Endothelial cell of umbilical vein (primary cell): ENCODE measurements around the gene M1AP. TPM values are rescaled to one million over a fixed set of nuclear protein-coding genes. Genes with fewer than 3 reads are reported as not detected.

Source experiments
- BruUV-seq: library from RNA; stranded (reverse); fragments of 400-500 nt; replicated peaks from 2 replicates; lab custom pipeline; 2021; lab: Mats Ljungman, UMichigan
- CTCF ChIA-PET: fragments of 300-600, 350-600 bp; sonication (Branson Sonifier 250); formaldehyde crosslinking; loops from one replicate; lab custom pipeline; 2021; ENCODE audit warnings: antibody characterized with exemption, inconsistent platforms; lab: Charles Lee
- POLR2A ChIA-PET: fragments of 300-600, 350-600 bp; sonication (Branson Sonifier 250); formaldehyde crosslinking; loops from one replicate; lab custom pipeline; 2021; ENCODE audit warnings: antibody characterized with exemption, inconsistent platforms; lab: Charles Lee
- DNase-seq: peaks from one replicate; pipeline ENCODE4 v3.0.0-alpha.2; 2011; ENCODE audit warnings: low read depth, low spot score
- FAIRE-seq: peaks from 2 replicates; lab custom pipeline; 2011; peaks lifted over from hg19 to GRCh38; lab: Jason Lieb, UNC
- H2AFZ ChIP-seq: 2 replicates; pipeline ENCODE4 v1.6.0; 2012; ENCODE audit warnings: low read depth, low read length, control low read depth, inconsistent platforms
- H3K27ac ChIP-seq: 2 replicates; pipeline ENCODE4 v1.5.1; 2011; ENCODE audit warnings: low read depth, mild to moderate bottlenecking, control low read depth, low read length, moderate library complexity; ENCODE audit not compliant: insufficient read depth
- H3K27me3 ChIP-seq, 2 experiments: 2 replicates each; pipeline versions ENCODE4 v1.6.0 to v1.6.1; 2011; ENCODE audit warnings: low read length in 2 of 2, mixed read lengths in 1 of 2; ENCODE audit not compliant: control insufficient read depth in 2 of 2, insufficient read depth in 2 of 2
- H3K36me3 ChIP-seq, 2 experiments: 2 replicates in 1 of 2; 3 replicates in 1 of 2; pipeline ENCODE4 v1.5.1; 2011; ENCODE audit warnings: low read length in 2 of 2, mild to moderate bottlenecking in 1 of 2, moderate library complexity in 1 of 2; ENCODE audit not compliant: control insufficient read depth in 2 of 2, insufficient read depth in 2 of 2; ENCODE audit errors: extremely low read depth in 1 of 2
- H3K4me1 ChIP-seq: 3 replicates; pipeline ENCODE4 v1.5.1; 2011; ENCODE audit warnings: mild to moderate bottlenecking, low read length; ENCODE audit not compliant: control insufficient read depth, insufficient read depth; ENCODE audit errors: extremely low read depth
- H3K4me2 ChIP-seq: 2 replicates; pipeline ENCODE4 v1.6.1; 2011; ENCODE audit warnings: low read length, control low read depth, mixed read lengths; ENCODE audit not compliant: insufficient read depth
- H3K4me3 ChIP-seq, 3 experiments: fragments of 200-600 bp in 1 of 3; sonication (generic), shearing (Covaris generic) in 1 of 3; replicated peaks in 1 of 3; 2 replicates each; pipeline ENCODE4 v1.5.1; 2011 to 2016; ENCODE audit warnings: control low read depth in 3 of 3, low read length in 3 of 3, mild to moderate bottlenecking in 2 of 3, inconsistent platforms in 1 of 3, low read depth in 1 of 3, moderate library complexity in 1 of 3; ENCODE audit not compliant: insufficient read depth in 1 of 3
- H3K79me2 ChIP-seq: 2 replicates; pipeline ENCODE4 v1.6.0; 2012; ENCODE audit warnings: low read length, inconsistent platforms; ENCODE audit not compliant: control insufficient read depth, insufficient read depth
- H3K9ac ChIP-seq: replicated peaks from 2 replicates; pipeline ENCODE3; 2011; ENCODE audit warnings: low read length, control low read depth; ENCODE audit not compliant: insufficient read depth; ENCODE audit errors: extremely low read depth
- H3K9me1 ChIP-seq: replicated peaks from 3 replicates; pipeline ENCODE4 v1.6.0; 2011; ENCODE audit warnings: mild to moderate bottlenecking, low read length; ENCODE audit not compliant: control insufficient read depth, insufficient read depth; ENCODE audit errors: extremely low read depth
- H3K9me3 ChIP-seq: replicated peaks from 2 replicates; pipeline ENCODE4 v1.5.1; 2012; ENCODE audit warnings: low read length, inconsistent platforms; ENCODE audit not compliant: control insufficient read depth, insufficient read depth
- H4K20me1 ChIP-seq: replicated peaks from 2 replicates; pipeline ENCODE3; 2011; ENCODE audit warnings: mild to moderate bottlenecking, low read length; ENCODE audit not compliant: control insufficient read depth, insufficient read depth; ENCODE audit errors: extremely low read depth
- EZH2 ChIP-seq: IDR thresholded peaks from 2 replicates; pipeline ENCODE4 v1.6.1; 2012; ENCODE audit warnings: borderline replicate concordance, low read depth, mild to moderate bottlenecking, moderate library complexity, low read length, inconsistent platforms; ENCODE audit not compliant: severe bottlenecking
- FOS ChIP-seq: IDR thresholded peaks from 2 replicates; pipeline ENCODE4 v1.6.1; 2011; ENCODE audit warnings: mild to moderate bottlenecking, low read length, moderate library complexity, borderline replicate concordance; ENCODE audit not compliant: insufficient read depth
- GATA2 ChIP-seq: IDR thresholded peaks from 2 replicates; pipeline ENCODE4 v1.7.0; 2011; ENCODE audit warnings: low read depth, mild to moderate bottlenecking, moderate library complexity, mixed read lengths, low read length; ENCODE audit not compliant: insufficient read length, insufficient read depth
- JUN ChIP-seq: IDR thresholded peaks from 2 replicates; pipeline ENCODE4 v1.6.1; 2011; ENCODE audit warnings: borderline replicate concordance, low read depth; ENCODE audit not compliant: insufficient read length, insufficient read depth
- MYC ChIP-seq: IDR thresholded peaks from one replicate; pipeline ENCODE4 v1.6.1; 2011; ENCODE audit warnings: mild to moderate bottlenecking, low read depth, low read length
- POLR2A ChIP-seq: IDR thresholded peaks from 2 replicates; pipeline ENCODE4 v1.6.1; 2012; ENCODE audit warnings: low read depth, mild to moderate bottlenecking, control low read depth, low read length
- POLR2AphosphoS5 ChIP-seq: IDR thresholded peaks from 2 replicates; pipeline ENCODE4 v1.6.1; 2012; ENCODE audit warnings: low read depth, mild to moderate bottlenecking, control low read depth, low read length, moderate library complexity; ENCODE audit not compliant: insufficient read depth
- dilution Hi-C: fragments of 300-500 bp; cut with MboI; formaldehyde crosslinking; loops from one replicate; pipeline ENCODE4 v1.15.0; 2019; ENCODE audit warnings: low sequenced_read_pairs; ENCODE audit not compliant: extremely low pct_ligation_motif_present
- intact Hi-C: fragments of 100-400 bp; cut with micrococcal nuclease; formaldehyde crosslinking; loops from one replicate; pipeline ENCODE4 v1.10.0; 2022
- polyA plus RNA-seq, 4 experiments: library from polyadenylated mRNA; depleted of rRNA in 3 of 4; stranded (reverse) in 3 of 4; unstranded in 1 of 4; fragments of >200 nt; gene quantifications; 2 replicates each; pipeline versions ENCODE4 v1.2.1 to v1.2.3, GENCODE V29; 2011 to 2012; ENCODE audit warnings: missing spikeins in 1 of 4
- total RNA-seq: library from RNA; stranded (reverse); gene quantifications from 2 replicates; pipeline ENCODE4 v1.2.3, GENCODE V29; 2021
- TF ChIP-seq, protein P1 (sequence below): IDR thresholded peaks from 2 replicates; pipeline ENCODE4 v1.6.1; 2011; ENCODE audit not compliant: insufficient read depth, insufficient read length
- TF ChIP-seq, protein P2 (sequence below), 2 donors: IDR thresholded peaks; 1 replicate in 1 of 2; 2 replicates in 1 of 2; pipeline ENCODE4 v1.5.1; 2011; ENCODE audit warnings: low read length in 2 of 2, mild to moderate bottlenecking in 2 of 2, moderate library complexity in 2 of 2, control low read depth in 1 of 2, inconsistent platforms in 1 of 2, low read depth in 1 of 2; ENCODE audit not compliant: insufficient read depth in 1 of 2; ENCODE audit errors: extremely low read depth in 1 of 2

The M1AP gene
- total and polyA plus RNA-seq, 2 donors (not counting 3 experiments of a cell fraction or from before 2014, with no cell fraction given): 0.04 TPM; not detected in 1

DNA sequence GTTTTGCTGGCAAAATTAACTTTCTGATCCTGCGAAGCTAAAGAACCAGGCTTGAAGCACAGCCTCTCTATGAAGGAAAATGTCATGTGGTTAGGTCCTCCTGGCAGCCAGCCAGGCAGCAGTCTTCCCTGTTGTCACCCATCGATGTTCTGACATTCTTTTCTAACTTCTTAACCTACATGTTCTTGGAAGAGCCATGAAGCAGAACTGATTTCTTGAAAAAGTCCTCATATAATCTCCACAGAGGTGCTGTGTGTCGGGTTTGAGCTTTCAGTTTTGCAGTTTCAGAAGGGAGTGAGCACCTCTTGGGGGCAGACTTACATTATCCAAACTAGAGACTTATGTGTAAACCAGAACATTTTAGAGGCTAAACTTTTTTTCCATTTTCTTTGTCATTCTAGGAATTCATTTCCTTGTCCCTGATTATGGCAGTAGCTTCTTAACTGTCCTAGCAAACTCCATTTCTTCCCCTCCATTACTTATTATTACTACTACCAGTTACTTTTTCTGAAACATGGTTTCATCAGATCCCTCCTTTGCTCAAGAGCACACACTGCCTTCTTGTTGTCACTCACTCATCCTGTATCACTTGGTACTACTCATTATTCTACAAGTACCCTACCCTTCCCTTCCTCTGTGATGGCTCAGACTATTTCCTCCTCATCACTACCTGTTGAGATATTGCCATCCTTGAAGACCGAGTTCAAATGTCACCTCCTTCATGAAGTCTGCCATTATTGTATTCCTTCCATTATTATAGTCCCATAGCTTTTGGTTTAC lies 62.5 kb downstream of the M1AP start:
- H4K20me1 ChIP-seq: no peaks in the 10 kb centered on the region
- H3K79me2 ChIP-seq: no peaks in the 10 kb centered on the region
- TF ChIP-seq MYC (no peak), FOS (no peak), GATA2 (no peak), POLR2AphosphoS5 (no peak), EZH2 (no peak), JUN (no peak), POLR2A (no peak)
- TF ChIP-seq, protein P1, sequence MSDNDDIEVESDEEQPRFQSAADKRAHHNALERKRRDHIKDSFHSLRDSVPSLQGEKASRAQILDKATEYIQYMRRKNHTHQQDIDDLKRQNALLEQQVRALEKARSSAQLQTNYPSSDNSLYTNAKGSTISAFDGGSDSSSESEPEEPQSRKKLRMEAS: no peak
- TF ChIP-seq, protein P2, sequence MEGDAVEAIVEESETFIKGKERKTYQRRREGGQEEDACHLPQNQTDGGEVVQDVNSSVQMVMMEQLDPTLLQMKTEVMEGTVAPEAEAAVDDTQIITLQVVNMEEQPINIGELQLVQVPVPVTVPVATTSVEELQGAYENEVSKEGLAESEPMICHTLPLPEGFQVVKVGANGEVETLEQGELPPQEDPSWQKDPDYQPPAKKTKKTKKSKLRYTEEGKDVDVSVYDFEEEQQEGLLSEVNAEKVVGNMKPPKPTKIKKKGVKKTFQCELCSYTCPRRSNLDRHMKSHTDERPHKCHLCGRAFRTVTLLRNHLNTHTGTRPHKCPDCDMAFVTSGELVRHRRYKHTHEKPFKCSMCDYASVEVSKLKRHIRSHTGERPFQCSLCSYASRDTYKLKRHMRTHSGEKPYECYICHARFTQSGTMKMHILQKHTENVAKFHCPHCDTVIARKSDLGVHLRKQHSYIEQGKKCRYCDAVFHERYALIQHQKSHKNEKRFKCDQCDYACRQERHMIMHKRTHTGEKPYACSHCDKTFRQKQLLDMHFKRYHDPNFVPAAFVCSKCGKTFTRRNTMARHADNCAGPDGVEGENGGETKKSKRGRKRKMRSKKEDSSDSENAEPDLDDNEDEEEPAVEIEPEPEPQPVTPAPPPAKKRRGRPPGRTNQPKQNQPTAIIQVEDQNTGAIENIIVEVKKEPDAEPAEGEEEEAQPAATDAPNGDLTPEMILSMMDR (IDR thresholded peaks at IDR 0.05; ENCODE audit: extremely low read depth in 1 of 2, insufficient read depth in 1 of 2, low read depth in 1 of 2, low read length in 2 of 2): no peak
- FAIRE-seq (no peak), DNase-seq (no peak)
- H3K9ac ChIP-seq: no peak overlapping the region
- no peaks in the 10 kb centered on the region for H3K36me3 ChIP-seq
- no peaks in the 10 kb centered on the region for H3K9me3 ChIP-seq
- intact Hi-C loops (loop anchor here (2.0 to 5.0 kb wide), 2 partner anchors 248 to 335 kb away; no protein-coding TSS in a partner anchor), dilution Hi-C loops (no loop called here)
- no peak overlapping the region for H3K4me2 ChIP-seq
- no peak overlapping the region for H3K27ac ChIP-seq
- H3K27me3 ChIP-seq: peaks cover 17 to 24% of the 10 kb centered on the region in 2 experiments
- H3K4me3 ChIP-seq: no peak overlapping the region
- no peaks in the 10 kb centered on the region for H3K9me1 ChIP-seq
- BruUV-seq: no TSS peak
- POLR2A ChIA-PET: interaction anchor here (0.5 kb wide), 1 partner anchor 75 kb away, joined by 3 read pairs; no protein-coding TSS in a partner anchor
- no peak overlapping the region for H2AFZ ChIP-seq
- CTCF ChIA-PET: interaction anchor here (0.8 to 5.3 kb wide), 14 partner anchors 11 to 839 kb away, joined by 3 to 72 read pairs (median 4); partner anchors contain the start of genes CCDC142, LBX2, MOGS and PCGF1
- H3K4me1 ChIP-seq: no peaks in the 10 kb centered on the region
